22Rv1 (cell line): ENCODE measurements around the gene HAPLN3.

Experiments
- ZFX ChIP-seq: fragments of 450-650 bp; IDR thresholded peaks from 2 replicates; pipeline ENCODE4 v1.6.1; 2017; ENCODE audit warnings: antibody characterized with exemption, borderline replicate concordance
- TF ChIP-seq, protein P1 (sequence below): fragments of 450-650 bp; IDR thresholded peaks from 2 replicates; pipeline ENCODE4 v1.5.1; 2017; ENCODE audit warnings: mild to moderate bottlenecking

DNA sequence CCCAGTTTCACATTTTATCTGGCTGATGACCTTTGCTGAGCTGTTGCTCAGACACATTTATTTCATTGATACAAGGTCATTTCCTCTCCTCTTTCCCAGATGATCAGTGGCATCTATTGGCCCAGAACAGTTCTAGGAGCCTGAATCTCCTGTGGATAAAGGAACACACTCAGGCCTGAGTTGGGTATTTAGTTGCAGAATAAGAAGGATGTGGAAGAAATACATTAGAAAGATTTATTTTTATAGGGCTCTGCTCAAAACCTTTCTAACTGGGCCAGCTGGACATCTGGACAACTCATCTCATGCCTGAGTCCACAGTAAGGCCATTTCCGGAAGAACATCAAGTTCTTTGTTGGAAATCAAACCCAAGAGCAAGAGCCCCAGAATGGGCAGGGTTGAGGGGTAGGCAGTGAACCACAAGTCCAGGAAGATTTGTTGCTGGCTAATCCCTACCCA is 37.6 kb upstream of the HAPLN3 start:
- TF ChIP-seq, protein P1, sequence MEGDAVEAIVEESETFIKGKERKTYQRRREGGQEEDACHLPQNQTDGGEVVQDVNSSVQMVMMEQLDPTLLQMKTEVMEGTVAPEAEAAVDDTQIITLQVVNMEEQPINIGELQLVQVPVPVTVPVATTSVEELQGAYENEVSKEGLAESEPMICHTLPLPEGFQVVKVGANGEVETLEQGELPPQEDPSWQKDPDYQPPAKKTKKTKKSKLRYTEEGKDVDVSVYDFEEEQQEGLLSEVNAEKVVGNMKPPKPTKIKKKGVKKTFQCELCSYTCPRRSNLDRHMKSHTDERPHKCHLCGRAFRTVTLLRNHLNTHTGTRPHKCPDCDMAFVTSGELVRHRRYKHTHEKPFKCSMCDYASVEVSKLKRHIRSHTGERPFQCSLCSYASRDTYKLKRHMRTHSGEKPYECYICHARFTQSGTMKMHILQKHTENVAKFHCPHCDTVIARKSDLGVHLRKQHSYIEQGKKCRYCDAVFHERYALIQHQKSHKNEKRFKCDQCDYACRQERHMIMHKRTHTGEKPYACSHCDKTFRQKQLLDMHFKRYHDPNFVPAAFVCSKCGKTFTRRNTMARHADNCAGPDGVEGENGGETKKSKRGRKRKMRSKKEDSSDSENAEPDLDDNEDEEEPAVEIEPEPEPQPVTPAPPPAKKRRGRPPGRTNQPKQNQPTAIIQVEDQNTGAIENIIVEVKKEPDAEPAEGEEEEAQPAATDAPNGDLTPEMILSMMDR: no peak
- TF ChIP-seq ZFX: no peak
